ENCODE results near the gene RECQL5.
"Not testable (repeated sequence)": the region's sequence is repeated elsewhere in the genome, so short reads cannot be mapped to it uniquely, and the experiment has no call there.

RECQL5 gene

DNA sequence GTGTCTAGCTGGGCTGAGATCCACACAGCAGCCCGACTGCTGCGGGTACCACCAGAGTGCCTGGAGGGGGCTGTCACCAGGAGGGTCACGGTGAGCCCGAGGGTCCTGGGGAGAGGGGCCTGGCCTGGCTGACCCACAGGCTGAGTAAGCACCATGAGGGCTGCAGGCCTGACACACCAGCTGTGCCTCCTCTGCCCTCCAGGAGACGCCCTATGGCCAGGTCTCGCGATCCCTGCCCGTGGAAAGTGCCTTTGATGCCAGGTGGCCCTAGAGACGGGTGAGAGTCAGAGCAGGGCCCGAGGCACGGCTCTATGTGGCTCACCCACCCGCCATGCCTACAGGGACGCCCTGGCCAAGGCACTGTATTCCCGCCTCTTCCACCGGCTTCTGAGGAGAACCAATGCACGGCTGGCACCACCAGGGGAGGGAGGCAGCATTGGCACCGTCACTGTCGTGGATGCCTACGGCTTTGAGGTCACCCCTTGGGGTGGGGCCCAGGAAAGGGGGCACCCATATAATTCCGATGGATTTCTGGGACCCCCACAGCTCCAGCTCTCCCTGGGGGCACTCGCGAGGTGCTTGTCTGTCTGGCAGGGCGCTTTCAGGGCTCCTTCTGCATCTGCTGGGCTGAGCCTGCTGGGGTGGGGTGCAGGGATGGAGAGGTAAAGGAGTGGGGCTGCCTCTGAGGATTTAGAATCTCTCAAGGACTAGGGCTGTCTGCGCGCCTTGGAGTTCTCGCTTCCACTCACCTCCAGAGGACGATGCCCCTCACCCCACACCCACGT lies 72.3 kb downstream of the RECQL5 start:
- CTCF ChIA-PET, result no interaction called here
- TF ChIP-seq L3MBTL2 (conservative IDR thresholded peaks at IDR 0.05), result no peak
- no peak for TF ChIP-seq SUZ12 (IDR thresholded peaks at IDR 0.05)
- no peak for TF ChIP-seq CTBP1 (IDR thresholded peaks at IDR 0.05; ENCODE audit: borderline replicate concordance)
- no peak for TF ChIP-seq LEF1 (IDR thresholded peaks at IDR 0.05; ENCODE audit: borderline replicate concordance)
- TF ChIP-seq ARNT (IDR thresholded peaks at IDR 0.05), result no peak
- TF ChIP-seq SP1 (IDR thresholded peaks at IDR 0.05), result no peak
- no peak for TF ChIP-seq ELF4 (IDR thresholded peaks at IDR 0.05)
- no peak for TF ChIP-seq FOXA1 (IDR thresholded peaks at IDR 0.05)
- no peak for TF ChIP-seq NFRKB (IDR thresholded peaks at IDR 0.05)
- TF ChIP-seq ZNF384 (IDR thresholded peaks at IDR 0.05), result no peak
- TF ChIP-seq BHLHE40 (IDR thresholded peaks at IDR 0.05; ENCODE audit: borderline replicate concordance), result no peak
- no peak for TF ChIP-seq HDGF (IDR thresholded peaks at IDR 0.05; ENCODE audit: borderline replicate concordance)
- TF ChIP-seq TARDBP (IDR thresholded peaks at IDR 0.05), result no peak
- no peak for TF ChIP-seq FOXM1 (IDR thresholded peaks at IDR 0.05; ENCODE audit: borderline replicate concordance)
- TF ChIP-seq, protein P1, sequence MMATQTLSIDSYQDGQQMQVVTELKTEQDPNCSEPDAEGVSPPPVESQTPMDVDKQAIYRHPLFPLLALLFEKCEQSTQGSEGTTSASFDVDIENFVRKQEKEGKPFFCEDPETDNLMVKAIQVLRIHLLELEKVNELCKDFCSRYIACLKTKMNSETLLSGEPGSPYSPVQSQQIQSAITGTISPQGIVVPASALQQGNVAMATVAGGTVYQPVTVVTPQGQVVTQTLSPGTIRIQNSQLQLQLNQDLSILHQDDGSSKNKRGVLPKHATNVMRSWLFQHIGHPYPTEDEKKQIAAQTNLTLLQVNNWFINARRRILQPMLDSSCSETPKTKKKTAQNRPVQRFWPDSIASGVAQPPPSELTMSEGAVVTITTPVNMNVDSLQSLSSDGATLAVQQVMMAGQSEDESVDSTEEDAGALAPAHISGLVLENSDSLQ (IDR thresholded peaks at IDR 0.05), result no peak
- no peak for TF ChIP-seq FOXK2 (IDR thresholded peaks at IDR 0.05)
- no peak for DNase-seq (ENCODE audit: extremely low spot score)
- POLR2A ChIA-PET, result no interaction called here

DNA sequence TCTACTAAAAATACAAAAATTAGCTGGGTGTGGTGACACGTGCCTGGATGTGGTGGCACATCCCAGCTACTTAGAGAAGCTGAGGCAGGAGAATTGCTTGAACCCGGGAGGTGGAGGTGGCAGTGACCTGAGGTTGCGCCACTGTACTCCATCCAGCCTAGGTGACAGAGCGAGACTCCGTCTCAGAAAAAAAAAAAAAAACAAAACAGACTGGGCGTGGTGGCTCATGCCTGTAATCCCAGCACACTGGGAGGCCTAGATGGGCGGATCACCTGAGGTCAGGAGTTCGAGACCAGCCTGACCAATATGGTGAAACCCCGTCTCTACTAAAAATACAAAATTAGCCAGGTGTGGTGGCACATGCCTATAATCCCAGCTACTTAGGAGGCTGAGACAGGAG lies 73.5 kb downstream of the RECQL5 start:
- CTCF ChIA-PET, result interaction anchor here (1.0 to 1.6 kb wide), 2 partner anchors 8 to 11 kb away, joined by 3 to 5 read pairs; no protein-coding TSS in a partner anchor

DNA sequence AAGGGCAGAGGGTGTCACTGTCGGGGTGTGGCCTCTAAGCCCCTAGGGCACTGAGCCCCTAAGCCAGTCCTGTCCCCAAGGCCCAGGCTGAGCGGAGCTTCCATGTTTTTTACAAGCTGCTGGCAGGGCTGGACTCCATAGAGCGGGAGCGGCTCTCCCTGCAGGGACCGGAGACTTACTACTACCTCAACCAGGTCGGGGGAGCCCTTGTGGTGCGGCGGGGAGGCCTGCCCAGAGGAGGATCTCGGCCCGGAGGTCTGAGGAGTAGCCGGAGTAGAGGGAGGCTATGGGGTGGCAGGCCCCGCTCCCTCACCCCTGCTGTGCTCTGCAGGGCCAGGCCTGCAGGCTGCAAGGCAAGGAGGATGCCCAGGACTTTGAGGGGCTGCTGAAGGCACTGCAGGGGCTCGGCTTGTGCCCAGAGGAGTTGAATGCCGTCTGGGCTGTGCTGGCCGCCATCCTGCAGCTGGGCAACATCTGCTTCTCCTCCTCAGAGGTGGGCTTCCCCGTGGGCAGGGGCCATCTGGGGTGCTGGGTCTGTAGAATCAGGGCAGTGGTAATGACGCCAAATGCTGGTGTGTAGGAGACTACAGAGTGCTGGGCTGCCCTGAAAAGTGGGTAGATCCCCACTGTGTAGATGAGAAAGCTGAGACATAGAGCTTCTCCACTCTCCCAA lies 74.5 kb downstream of the RECQL5 start:
- POLR2A ChIA-PET, result no interaction called here
- DNase-seq (ENCODE audit: extremely low spot score), result no peak
- CTCF ChIA-PET, result interaction anchor here (1.0 to 1.6 kb wide), 2 partner anchors 9 to 12 kb away, joined by 3 to 5 read pairs; no protein-coding TSS in a partner anchor
- TF ChIP-seq FOXM1 (IDR thresholded peaks at IDR 0.05; ENCODE audit: borderline replicate concordance), result no peak
- no peak for TF ChIP-seq CTBP1 (IDR thresholded peaks at IDR 0.05; ENCODE audit: borderline replicate concordance)
- TF ChIP-seq BHLHE40 (IDR thresholded peaks at IDR 0.05; ENCODE audit: borderline replicate concordance), result no peak
- TF ChIP-seq SP1 (IDR thresholded peaks at IDR 0.05), result no peak
- TF ChIP-seq ELF4 (IDR thresholded peaks at IDR 0.05), result no peak
- no peak for TF ChIP-seq SUZ12 (IDR thresholded peaks at IDR 0.05)
- no peak for TF ChIP-seq ZNF384 (IDR thresholded peaks at IDR 0.05)
- TF ChIP-seq ARNT (IDR thresholded peaks at IDR 0.05), result no peak
- no peak for TF ChIP-seq FOXA1 (IDR thresholded peaks at IDR 0.05)
- TF ChIP-seq LEF1 (IDR thresholded peaks at IDR 0.05; ENCODE audit: borderline replicate concordance), result no peak
- no peak for TF ChIP-seq L3MBTL2 (conservative IDR thresholded peaks at IDR 0.05)
- TF ChIP-seq NFRKB (IDR thresholded peaks at IDR 0.05), result no peak
- no peak for TF ChIP-seq TARDBP (IDR thresholded peaks at IDR 0.05)
- TF ChIP-seq, protein P1 (IDR thresholded peaks at IDR 0.05), result no peak
- no peak for TF ChIP-seq HDGF (IDR thresholded peaks at IDR 0.05; ENCODE audit: borderline replicate concordance)
- no peak for TF ChIP-seq FOXK2 (IDR thresholded peaks at IDR 0.05)

More for the DNA sequence above, 73.5 kb downstream of the RECQL5 start:
- DNase-seq (ENCODE audit: extremely low spot score); POLR2A ChIA-PET: not testable (repeated sequence)

DNA sequence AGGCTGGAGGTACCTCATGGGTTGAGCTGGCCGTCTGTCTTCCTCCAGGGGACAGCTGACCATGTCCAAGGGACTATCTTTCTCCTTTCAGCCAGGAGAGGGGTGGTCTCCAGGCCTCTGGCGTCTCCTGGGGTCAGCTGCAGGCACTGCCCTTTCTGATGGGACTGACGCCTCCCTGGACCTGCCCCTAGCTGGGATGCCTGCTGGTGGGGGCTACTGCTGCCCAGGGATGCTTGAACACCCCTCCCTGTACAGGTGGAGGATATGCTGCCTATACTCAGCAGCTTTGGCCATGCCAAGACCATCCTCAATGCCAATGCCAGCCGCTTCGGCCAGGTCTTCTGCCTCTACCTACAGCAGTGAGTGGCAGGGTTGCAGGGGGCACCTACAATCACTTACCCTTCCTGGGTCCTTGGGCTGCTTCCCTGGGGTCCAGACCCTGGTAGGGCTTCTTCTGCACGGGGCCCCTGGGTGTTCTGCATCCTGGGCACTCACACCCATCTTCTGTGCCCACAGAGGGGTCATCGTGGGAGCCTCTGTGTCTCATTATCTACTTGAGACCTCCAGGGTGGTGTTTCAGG lies 75.1 kb downstream of the RECQL5 start:
- ChIA-PET CTCF (interaction anchor here (0.9 to 2.5 kb wide), 2 partner anchors 10 to 159 kb away, joined by 3 to 20 read pairs; no protein-coding TSS in a partner anchor), POLR2A (interaction anchor here (2.0 kb wide), 1 partner anchor 9 kb away, joined by 8 read pairs; no protein-coding TSS in a partner anchor)
- no peak for DNase-seq (ENCODE audit: extremely low spot score)
- no peak for TF ChIP-seq NFRKB (IDR thresholded peaks at IDR 0.05)

DNA sequence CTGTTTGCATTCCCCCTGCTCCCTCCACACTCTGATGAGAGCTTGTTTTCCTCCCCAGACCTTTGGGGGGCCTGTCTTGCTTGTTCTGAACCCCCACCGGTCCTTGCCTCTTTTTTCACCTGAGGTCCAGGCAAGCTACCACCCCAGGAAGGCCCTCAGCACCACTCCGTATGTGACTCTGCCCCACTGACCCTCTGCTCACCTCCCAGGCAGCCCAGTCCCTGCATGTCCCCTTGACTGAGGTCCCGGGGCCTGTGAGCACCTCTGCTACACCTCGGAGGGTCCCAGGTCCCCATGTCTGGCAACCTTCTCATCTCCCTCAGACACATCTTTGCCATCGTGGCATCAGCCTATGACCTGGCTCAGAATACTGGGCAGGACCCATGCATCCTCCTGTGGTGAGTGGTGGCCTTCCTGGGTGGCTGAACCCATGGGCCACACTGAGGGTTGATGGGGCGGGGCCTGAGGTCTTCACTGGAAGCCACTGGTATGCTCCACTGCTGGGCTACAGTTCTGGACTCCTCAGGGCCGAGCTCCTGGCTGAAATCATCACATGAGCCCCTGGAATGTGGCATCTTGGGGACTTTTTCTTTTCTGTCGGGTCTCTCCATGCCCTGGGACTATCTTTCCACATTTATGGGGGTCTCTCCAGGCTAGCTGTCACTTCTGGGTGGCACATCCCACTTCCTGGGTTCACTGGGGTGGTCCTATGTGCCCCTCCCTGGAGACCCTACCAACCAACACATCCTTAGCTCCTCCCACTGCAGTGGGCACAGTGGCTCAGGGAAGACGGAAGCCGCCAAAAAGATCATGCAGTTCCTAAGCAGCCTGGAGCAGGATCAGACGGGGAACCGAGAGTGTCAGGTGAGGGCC lies 75.9 kb downstream of the RECQL5 start:
- no peak for DNase-seq (ENCODE audit: extremely low spot score)
- POLR2A ChIA-PET, result interaction anchor here (1.1 to 2.0 kb wide), 3 partner anchors 10 to 75 kb away, joined by 3 to 8 read pairs (median 3); partner anchors contain the start of gene TSEN54
- TF ChIP-seq HDGF (IDR thresholded peaks at IDR 0.05; ENCODE audit: borderline replicate concordance) (no peak), NFRKB (IDR thresholded peaks at IDR 0.05) (no peak), FOXM1 (IDR thresholded peaks at IDR 0.05; ENCODE audit: borderline replicate concordance) (no peak), FOXA1 (IDR thresholded peaks at IDR 0.05) (no peak), ZNF384 (IDR thresholded peaks at IDR 0.05) (no peak), BHLHE40 (IDR thresholded peaks at IDR 0.05; ENCODE audit: borderline replicate concordance) (no peak), SP1 (IDR thresholded peaks at IDR 0.05) (no peak)
- CTCF ChIA-PET, result interaction anchor here (0.9 to 2.5 kb wide), 2 partner anchors 10 to 160 kb away, joined by 3 to 20 read pairs; no protein-coding TSS in a partner anchor

All from HEK293T (cell line).